ENCODE measurements around the gene FKBP1C. TPM values are rescaled to one million over a fixed set of nuclear protein-coding genes. Genes with fewer than 3 reads are reported as not detected.

FKBP1C gene
- total and polyA plus RNA-seq, 8 donors, result 0.58 to 3.4 (median 2.0) TPM

- intact Hi-C loops (cut with DNase I), result no loop called here
- H3K9me3 ChIP-seq, result no peaks in the 10 kb centered on the region
- TF ChIP-seq, protein P1, sequence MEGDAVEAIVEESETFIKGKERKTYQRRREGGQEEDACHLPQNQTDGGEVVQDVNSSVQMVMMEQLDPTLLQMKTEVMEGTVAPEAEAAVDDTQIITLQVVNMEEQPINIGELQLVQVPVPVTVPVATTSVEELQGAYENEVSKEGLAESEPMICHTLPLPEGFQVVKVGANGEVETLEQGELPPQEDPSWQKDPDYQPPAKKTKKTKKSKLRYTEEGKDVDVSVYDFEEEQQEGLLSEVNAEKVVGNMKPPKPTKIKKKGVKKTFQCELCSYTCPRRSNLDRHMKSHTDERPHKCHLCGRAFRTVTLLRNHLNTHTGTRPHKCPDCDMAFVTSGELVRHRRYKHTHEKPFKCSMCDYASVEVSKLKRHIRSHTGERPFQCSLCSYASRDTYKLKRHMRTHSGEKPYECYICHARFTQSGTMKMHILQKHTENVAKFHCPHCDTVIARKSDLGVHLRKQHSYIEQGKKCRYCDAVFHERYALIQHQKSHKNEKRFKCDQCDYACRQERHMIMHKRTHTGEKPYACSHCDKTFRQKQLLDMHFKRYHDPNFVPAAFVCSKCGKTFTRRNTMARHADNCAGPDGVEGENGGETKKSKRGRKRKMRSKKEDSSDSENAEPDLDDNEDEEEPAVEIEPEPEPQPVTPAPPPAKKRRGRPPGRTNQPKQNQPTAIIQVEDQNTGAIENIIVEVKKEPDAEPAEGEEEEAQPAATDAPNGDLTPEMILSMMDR (IDR thresholded peaks at IDR 0.05), result no peak
These were observed 34.2 kb downstream of the FKBP1C start for GRCh38 chr6:63245420-63245819.

GRCh38 chr6:63245909-63246308 is 34.6 kb downstream of the FKBP1C start:
- H3K27me3 ChIP-seq, result no peaks in the 10 kb centered on the region
- no peak for DNase-seq
- H3K4me1 ChIP-seq, result no peaks in the 10 kb centered on the region
- no peak for ATAC-seq
- no peaks in the 10 kb centered on the region for H3K36me3 ChIP-seq
- TF ChIP-seq, protein P1 (IDR thresholded peaks at IDR 0.05), result no peak
- no peaks in the 10 kb centered on the region for H3K9me3 ChIP-seq
- H3K27ac ChIP-seq, result no peak overlapping the region
- intact Hi-C loops (cut with DNase I), result no loop called here
- H3K4me3 ChIP-seq, result no peak overlapping the region

More at GRCh38 chr6:63245420-63245819, 34.2 kb downstream of the FKBP1C start:
- Histone ChIP-seq H3K4me3 (no peak overlapping the region), H3K4me1 (no peaks in the 10 kb centered on the region), H3K27me3 (no peaks in the 10 kb centered on the region), H3K36me3 (no peaks in the 10 kb centered on the region), H3K27ac (no peak overlapping the region)
- no peak for ATAC-seq
- no peak for DNase-seq

GRCh38 chr6:63246581-63246980 is 35.3 kb downstream of the FKBP1C start:
- intact Hi-C loops (cut with DNase I), result no loop called here
- ATAC-seq, result no peak
- TF ChIP-seq, protein P1 (IDR thresholded peaks at IDR 0.05), result no peak

GRCh38 chr6:63249875-63250482 is 38.7 kb downstream of the FKBP1C start:
- Histone ChIP-seq H3K4me3 (no peak overlapping the region), H3K36me3 (no peaks in the 10 kb centered on the region), H3K4me1 (no peaks in the 10 kb centered on the region), H3K27ac (no peak overlapping the region), H3K9me3 (peaks cover 0 to 2% of the 10 kb centered on the region in 2 donors), H3K27me3 (no peaks in the 10 kb centered on the region)
- intact Hi-C loops (cut with DNase I), result no loop called here
- no peak for ATAC-seq
- DNase-seq, result no peak
- TF ChIP-seq, protein P1 (IDR thresholded peaks at IDR 0.05), result no peak

More at GRCh38 chr6:63246581-63246980, 35.3 kb downstream of the FKBP1C start:
- DNase-seq, result no peak
- Histone ChIP-seq H3K27ac (no peak overlapping the region), H3K27me3 (no peaks in the 10 kb centered on the region), H3K4me1 (no peaks in the 10 kb centered on the region), H3K4me3 (no peak overlapping the region), H3K36me3 (no peaks in the 10 kb centered on the region), H3K9me3 (no peaks in the 10 kb centered on the region)

DNA sequence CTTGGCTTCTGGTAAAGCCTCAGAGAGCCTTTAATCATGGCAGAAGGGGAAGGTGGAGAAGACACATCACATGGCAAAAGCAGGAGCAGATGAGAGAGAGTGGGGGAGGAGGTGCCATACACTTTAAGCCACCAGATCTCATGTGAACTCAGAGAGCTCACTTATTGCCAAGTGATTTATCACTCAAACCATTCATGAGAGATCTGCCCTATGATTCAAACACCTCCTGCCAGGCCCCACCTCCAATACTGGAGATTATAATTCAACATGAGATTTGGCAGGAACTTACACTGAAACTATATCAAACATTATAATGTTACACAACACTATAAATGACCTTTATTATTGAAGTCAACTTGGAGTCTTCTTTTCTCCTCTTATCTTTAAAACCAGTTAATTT is 47.9 kb downstream of the FKBP1C start:
- intact Hi-C loops (cut with DNase I), result no loop called here
- H3K4me1 ChIP-seq, result no peaks in the 10 kb centered on the region
- H3K9me3 ChIP-seq, result no peaks in the 10 kb centered on the region
- no peaks in the 10 kb centered on the region for H3K27me3 ChIP-seq
- H3K27ac ChIP-seq, result no peak overlapping the region
- no peak for ATAC-seq
- TF ChIP-seq, protein P1 (IDR thresholded peaks at IDR 0.05), result no peak
- H3K36me3 ChIP-seq, result no peaks in the 10 kb centered on the region
- no peak for DNase-seq
- no peak overlapping the region for H3K4me3 ChIP-seq

All from left lung (tissue), 10 donors.